CMK (cell line): Measurements from ENCODE around the gene PRKCA.
"Not testable (repeated sequence)": the region's sequence is repeated elsewhere in the genome, so short reads cannot be mapped to it uniquely, and the experiment has no call there.

Experiments
- DNase-seq: peaks from one replicate; pipeline ENCODE4 v3.0.0-alpha.2; 2010; ENCODE audit warnings: low read depth

The PRKCA gene

DNA sequence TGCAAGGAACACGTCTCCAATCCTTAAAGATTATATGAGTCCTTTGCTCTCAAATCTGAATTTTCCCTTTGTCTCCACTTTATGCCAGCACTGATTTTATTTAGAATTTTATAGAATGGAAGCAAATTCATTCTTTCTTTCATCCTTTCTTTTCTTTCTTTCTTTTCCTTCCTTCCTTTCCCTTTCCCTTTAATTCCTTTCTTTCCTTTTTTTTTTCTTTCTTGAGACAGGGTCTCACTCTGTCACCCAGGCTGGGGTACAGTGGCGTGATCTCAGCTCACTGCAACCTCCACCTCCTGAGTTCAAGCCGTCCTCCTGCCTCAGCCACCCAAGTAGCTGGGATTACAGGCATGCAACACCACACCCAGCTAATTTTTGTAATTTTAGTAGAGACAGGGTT, 187.2 kb downstream of the PRKCA start:
- DNase-seq = not testable (repeated sequence)

DNA sequence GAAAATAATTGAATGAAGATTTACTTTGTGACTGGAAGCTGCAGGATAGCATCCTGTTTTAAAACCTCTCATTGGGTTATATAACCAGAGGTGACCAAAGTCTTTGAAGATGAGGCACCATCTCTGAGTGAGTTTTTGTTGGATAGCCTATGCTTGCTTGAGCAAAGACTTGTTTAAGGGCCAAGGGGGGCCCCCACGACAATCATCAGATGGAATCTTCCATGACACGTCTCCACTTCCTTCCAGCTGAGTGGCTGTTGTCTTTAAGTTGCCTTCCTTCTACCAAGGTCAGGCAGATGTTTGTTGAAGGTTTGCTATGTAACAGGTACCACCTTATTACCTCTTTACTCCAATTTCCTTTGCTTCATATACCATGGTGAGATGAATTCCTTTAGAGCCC, 188.8 kb downstream of the PRKCA start:
- no peak for DNase-seq

DNA sequence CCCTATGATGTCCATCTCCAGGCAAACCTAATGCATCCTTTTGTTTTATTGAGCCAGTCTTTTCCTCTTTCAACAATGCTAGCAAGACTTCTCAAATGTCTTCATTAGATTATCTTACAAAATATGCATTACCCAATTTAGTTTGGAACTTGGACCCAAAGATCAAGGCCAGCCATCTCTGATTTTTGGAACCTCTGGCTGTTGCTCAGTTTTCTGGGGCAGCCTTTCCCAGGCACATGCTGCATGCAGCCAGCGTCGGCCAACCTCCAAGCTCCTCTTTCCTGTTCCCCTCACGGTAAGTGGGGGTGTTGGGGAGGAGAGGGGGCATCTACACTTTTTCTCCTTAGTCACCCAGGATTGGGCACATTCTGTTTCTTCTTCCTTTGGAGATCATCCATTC, 189.3 kb downstream of the PRKCA start:
- no peak for DNase-seq

GRCh38 chr17:66492080-66492479, 189.7 kb downstream of the PRKCA start:
- DNase-seq = no peak

GRCh38 chr17:66492561-66493005, 190.2 kb downstream of the PRKCA start:
- no peak for DNase-seq

- DNase-seq = no peak
Measured at GRCh38 chr17:66493283-66494019, 191.0 kb downstream of the PRKCA start.

DNA sequence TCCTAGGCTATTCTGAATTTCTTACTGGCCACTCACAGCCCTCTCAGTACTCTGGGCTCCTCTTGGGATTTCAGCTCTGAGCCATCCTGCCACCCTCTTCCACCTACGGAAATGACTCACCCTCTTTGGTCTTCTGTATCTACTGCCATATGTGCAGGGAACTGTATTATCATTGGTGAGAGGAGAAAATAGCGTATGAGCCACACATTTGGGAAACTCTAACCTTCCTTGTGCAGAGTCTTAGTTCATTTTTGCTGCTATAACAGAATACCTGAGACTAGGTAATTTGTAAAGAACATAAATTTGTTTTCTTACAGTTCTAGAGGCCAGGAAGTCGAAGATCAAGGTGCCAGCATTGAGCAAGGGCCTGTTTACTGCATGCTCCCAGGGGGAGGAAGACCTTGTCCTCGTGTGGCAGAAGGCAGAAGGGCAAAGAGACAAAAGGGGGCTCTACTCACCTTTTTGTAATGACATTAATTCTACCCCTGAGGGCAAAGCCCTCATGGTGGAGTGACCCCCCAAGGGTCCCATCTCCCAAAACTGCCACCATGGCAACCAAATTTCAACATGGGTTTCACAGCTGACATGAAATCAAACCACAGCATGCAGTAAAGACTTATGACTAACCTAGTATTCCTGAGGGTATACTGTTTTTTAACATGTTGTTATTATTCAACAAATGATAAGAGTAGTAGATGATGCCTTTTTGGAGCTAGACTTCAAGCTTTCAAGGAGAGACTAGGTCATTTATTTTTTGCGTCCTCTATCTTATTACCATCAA, 191.8 kb downstream of the PRKCA start:
- DNase-seq = no peak

DNA sequence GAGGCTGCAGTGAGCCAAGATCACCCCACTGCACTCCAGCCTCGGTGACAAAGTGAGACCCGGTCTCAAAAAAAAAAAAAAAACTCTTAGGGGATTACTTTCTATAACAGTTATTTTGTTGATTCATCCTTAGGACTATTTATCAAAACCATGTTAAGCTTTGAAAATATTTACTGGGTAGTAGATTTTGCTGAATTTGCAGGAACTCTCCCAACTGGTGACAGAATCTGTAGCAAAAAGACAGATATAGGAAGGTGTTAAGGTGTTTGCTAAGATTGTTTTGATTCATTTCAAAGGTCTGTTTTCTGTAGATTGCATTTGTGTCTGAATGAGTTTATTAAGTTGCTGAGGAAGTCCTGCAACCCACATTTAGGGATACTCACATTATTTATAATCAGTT, 192.6 kb downstream of the PRKCA start:
- DNase-seq = no peak

GRCh38 chr17:66496306-66496705, 193.9 kb downstream of the PRKCA start:
- DNase-seq = no peak

- DNase-seq = no peak
Measured at GRCh38 chr17:66498580-66498979, 196.2 kb downstream of the PRKCA start.

GRCh38 chr17:66506641-66507040, 204.2 kb downstream of the PRKCA start:
- no peak for DNase-seq

- no peak for DNase-seq
Measured at GRCh38 chr17:66507103-66507923, 204.9 kb downstream of the PRKCA start.

DNA sequence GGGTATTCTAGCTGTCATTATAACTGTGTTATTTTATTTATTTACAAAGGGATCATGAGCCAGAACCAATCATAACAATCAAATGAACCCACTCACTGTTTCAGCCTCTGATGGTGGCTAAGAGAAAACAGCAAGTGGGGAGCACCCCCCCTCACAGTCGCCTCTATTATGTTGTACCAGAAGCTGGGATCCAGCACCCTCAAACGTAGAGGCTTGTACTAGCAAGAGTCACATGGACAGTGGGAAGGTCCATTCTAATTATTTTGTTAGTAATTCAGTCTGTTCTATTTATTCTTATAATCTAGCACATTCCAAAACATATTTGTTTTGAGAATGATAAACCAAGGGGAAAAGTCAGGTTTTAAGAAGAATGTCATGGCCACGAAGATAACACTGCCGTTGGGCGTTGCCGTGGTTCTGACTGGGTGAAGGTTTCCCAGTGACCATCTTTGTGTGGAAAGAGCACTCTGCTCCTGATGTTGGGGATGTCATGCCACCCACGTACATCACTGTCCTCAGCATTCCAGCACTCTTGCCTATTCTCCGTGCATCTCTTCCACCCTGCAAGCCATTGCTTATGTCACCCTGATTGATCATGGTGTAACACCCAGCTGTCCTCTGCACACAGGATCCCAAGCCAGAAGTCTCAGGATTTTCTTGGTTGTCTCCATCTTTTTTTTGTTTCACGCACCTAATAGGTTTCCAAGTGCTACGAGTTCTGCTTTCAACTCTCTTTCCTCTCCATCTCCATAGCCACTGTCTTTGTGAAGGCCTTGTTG, 205.8 kb downstream of the PRKCA start:
- no peak for DNase-seq

GRCh38 chr17:66508896-66509844, 206.8 kb downstream of the PRKCA start:
- DNase-seq = no peak

- DNase-seq = no peak
Measured at GRCh38 chr17:66509926-66510325, 207.5 kb downstream of the PRKCA start.

GRCh38 chr17:66511135-66511534, 208.7 kb downstream of the PRKCA start:
- no peak for DNase-seq

DNA sequence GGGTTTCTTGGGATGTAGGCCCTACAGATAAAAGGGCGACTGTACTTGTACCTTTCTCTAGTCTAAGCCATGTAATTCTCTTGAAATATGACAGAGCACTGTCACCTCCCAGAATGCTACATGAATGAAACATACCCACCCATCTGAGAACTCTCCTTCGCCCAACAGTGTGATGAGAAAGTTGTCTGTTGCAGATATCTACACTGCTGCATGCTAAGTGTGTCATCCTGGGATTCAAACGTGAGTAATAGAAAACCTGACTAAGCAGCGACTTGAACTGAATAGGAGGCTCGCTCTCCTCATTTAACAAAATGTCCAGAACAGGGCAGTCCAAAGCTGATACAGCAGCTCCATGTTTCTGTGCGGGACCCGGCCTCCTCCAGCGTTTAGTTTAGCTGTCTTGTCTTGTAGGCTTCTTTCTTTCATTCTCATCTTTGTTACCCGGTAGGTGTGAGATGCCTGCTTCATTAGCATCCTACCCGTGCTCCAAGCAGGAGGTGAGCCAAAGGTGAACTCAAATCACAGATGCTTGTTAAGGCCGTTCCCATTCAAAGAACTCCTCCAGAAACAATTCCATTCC, 211.9 kb downstream of the PRKCA start:
- no peak for DNase-seq

- no peak for DNase-seq
Measured at GRCh38 chr17:66515974-66516373, 213.6 kb downstream of the PRKCA start.

- no peak for DNase-seq
Measured at GRCh38 chr17:66517336-66518009, 215.1 kb downstream of the PRKCA start.

- no peak for DNase-seq
Measured at GRCh38 chr17:66518108-66518507, 215.7 kb downstream of the PRKCA start.
